ENCODE data around the gene ZNF628.

- TF ChIP-seq CTCF (IDR thresholded peaks at IDR 0.05; ENCODE audit: low read depth, low read length, poor library complexity, severe bottlenecking), result no peak
- no peak for TF ChIP-seq EZH2phosphoT487 (IDR thresholded peaks at IDR 0.05; ENCODE audit: borderline replicate concordance, low read length)
Measured at GRCh38 chr19:55528030-55528803, 51.8 kb downstream of the ZNF628 start.

Measured in DOHH2 (cell line).